ENCODE measurements around the gene IL23R.

GRCh38 chr1:67224856-67225255, 58.6 kb downstream of the IL23R start:
- TF ChIP-seq CTCF (IDR thresholded peaks at IDR 0.05; ENCODE audit: insufficient read depth, low read depth, low read length) (no peak), EZH2 (IDR thresholded peaks at IDR 0.05; ENCODE audit: insufficient read depth, low read length) (no peak)
